Measurements from ENCODE around the gene RORB.

RORB gene

DNA sequence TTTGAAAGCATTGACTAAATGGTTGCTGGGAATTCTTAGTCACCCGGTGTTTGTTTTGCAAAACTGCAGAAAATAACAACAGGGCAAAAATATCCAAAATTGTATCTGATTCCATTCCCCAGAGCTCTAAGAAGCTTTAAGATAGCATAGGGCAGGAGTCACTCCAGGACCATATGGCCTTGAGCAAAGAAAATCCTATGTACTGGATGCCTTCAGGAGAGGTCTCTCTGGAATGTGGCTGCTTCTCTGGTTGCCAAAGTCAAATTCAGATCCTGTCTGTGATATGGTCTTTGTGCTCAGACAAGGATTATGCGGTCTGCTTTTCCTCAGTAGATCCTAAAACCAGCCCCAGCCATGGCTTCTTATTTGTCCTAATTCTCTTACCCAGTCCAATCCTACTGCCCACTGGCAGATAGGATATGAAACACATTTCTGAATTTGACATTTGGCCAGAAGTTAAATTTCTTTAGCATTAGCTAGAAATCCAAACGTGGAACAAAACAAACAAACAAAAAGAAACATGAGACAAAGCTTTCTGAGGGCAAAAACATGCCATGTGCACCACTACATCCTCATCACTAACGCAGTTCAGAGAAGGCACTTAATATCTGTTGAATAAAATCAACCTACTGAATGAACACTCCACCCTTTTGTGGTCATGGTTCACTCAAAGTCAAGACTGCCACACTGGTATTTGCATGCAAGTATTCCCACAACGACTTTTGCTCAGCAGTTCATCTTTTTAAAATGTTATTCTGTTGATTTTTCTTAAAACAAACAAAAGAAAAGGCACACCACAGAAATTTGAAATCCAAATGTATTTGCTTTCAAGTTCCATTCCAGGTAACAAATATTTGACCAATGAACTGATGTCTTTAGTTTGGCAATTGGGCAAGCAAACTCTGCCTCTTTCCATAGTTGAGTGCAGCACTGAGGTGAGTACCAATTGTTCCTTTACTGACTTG is 224.8 kb downstream of the RORB start:
- FAIRE-seq = no peak

DNA sequence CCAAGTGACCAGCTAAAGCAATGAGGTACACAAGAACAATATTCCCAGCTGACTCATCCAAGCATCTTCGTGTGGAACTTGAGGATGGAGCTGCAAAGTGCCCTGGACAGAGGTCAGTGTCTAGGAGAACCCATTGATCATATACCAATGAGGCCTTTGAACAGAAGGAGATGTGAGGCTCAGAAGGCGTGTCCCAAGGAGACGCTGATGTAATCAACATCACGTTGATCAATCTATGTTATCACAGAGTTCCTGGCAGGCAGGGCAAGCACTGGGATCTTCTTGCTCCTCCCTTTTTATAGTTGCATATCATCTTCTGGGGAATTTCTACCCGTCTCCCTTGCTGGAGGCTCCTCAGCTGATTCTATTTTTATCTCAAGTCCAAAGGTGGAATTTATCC is 227.2 kb downstream of the RORB start:
- no peak for FAIRE-seq

DNA sequence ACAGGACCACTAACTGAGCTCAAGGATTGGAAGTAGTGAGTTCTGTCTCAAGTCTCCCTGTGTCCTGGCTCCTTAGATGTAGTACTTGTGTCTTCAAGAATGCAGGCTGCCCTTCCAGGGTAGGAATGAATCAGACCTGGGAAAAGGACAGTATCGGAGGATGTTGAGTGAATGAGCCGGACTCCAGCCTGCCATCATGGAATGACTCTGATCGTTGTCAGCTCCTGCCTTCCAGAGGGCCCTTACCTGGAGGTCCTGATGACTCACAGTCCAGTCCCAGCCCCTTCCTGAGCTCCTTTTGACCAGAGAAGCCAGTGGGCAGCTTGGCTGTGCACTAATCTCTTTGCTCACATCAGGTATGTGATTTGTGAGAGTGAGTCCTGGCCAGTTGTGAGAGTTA is 229.4 kb downstream of the RORB start:
- no peak for FAIRE-seq

DNA sequence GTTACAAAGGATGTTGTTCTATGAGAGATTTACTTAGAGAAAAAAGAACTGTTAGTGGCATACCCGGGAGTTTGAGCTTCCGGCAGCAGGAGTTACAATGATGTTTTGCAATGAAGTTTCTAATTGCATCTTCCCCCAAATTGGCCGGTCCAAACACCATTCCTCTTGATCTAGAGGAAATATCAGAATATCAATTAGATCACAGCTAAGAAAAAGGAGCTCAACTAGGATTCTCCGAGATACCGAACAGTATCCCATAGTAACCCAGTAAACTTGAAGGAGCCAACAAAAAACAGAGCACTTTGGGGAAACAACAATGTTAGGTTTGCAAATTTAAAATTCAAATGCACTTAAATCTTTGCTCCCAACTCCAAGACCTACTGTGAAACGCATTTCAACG is 231.0 kb downstream of the RORB start:
- FAIRE-seq = no peak

DNA sequence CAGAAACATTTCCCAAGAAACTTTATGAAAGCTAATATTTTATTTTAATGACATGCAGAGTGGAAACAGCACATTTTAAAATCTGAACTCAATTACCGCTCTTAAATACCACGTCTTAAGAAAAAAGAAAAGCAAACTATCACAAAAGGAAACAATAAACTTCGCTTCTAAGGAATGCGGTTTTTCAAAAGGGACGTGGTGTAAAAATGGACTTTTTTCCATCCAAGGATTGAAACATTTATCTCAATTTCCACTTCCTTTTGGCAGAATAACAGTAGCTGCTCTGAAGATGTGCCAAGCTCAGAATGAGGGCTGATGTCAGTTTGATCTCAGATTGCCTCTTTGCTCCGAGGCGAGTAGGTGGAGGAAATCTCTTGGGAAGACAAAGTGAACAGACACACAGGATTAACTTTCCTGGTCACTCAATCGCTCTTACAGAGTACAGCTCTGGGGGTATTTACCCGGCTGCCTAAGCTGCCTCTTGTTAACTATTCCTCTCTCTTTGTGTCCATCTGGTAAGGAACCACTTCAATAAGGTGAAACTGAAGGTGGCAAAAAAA is 232.1 kb downstream of the RORB start:
- FAIRE-seq = peak; percentile 99

DNA sequence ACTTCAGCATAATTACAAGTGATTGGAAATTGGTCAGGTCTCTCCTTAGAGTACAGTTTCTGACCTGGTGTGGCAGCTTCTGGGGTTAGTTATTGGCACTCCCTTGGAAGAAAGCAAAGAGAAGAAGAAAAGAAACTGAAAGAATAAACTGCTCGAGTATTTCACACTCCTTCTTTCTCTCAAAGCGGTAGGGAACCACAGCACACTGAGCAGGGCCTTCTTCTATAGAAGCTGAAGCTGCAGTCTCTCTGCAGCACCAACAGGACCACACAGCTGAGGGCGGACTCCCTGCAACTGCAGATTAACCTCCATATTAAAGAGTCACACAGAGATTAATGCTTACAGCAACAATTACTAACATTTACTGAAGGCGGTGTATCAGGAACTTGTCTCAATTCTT is 238.6 kb downstream of the RORB start:
- FAIRE-seq = no peak

DNA sequence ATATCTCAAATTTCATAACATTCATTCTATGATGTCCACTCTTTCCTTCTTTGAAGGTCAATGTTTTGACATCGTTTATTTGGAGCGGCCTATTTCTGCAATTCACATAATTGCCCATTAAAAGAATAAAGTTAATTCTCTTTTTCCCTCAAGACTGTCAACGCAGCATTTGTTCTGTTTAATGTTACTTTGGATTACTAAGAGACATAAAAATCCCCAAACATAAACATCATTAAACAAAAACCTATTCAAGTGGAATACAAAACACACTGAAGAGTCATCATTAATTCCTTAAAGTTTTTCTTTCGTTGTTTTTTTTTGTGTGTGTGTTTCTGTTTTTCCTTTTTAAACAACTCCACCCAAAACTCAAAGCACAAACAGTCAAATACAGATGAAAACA is 239.5 kb downstream of the RORB start:
- peak; percentile 100 for FAIRE-seq

DNA sequence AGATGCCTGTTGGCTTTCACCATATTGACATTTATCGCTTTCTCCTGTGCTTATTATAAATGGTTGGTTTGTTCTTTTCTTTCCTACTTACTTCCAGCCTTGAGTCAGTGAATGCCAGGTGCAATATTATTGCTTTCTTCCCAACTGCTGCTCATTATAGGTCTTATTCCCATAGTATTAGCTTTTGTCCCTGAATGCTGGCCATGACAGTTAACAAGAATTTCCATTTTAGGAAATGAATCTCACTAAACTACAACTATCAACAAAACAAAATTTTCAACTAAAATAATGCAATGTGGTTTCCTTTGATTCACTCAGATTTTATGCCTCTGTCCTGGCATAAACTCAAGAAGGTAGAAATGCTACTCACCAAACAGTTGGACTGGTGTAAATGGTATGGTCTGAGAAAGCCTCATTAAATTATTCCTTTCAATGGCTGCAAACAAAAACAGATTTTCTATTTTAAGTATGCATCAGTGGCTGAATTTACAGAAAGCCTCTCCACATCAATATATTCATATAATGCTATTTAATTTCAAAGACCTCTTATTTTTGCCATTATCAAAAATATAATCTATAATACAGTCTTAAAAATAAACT is 245.2 kb downstream of the RORB start:
- FAIRE-seq = no peak
